Right renal cortex interstitium (tissue), 3 donors: ENCODE measurements around the gene MLH3. TPM values are rescaled to one million over a fixed set of nuclear protein-coding genes. Genes with fewer than 3 reads are reported as not detected.

Experiments used
- DNase-seq, 3 donors: peaks; one replicate each; pipeline ENCODE4 v3.0.0-alpha.2; 2013; ENCODE audit warnings: low read depth in 3 of 3, low spot score in 2 of 3
- polyA plus RNA-seq, 3 donors: library from polyadenylated mRNA; unstranded; fragments of 120-200 nt; gene quantifications; one replicate each; pipeline ENCODE4 v1.2.1, GENCODE V29; 2013; ENCODE audit not compliant: insufficient read length in 3 of 3

MLH3 gene
- polyA plus RNA-seq, 3 donors, result 35.7 to 37.4 (median 36.2) TPM

DNA sequence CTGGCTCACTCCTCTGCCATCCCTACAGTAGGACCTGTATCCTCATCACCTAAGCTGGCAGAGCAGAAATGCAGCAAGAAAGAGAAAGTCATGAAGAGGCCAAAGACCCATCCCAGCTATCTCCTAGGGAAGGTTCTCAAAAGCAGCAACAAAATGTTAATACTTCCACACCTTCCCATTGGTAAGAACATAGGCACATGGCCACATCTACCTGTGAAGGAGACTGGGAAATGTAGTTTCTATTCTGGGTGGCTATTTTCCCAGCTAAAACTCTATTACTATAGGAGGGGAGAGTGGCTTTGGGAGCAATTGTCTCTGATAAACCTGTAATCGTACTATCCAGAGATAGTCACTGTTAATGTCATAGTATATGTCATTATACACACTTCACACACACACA lies 62.3 kb downstream of the MLH3 start:
- no peak for DNase-seq

DNA sequence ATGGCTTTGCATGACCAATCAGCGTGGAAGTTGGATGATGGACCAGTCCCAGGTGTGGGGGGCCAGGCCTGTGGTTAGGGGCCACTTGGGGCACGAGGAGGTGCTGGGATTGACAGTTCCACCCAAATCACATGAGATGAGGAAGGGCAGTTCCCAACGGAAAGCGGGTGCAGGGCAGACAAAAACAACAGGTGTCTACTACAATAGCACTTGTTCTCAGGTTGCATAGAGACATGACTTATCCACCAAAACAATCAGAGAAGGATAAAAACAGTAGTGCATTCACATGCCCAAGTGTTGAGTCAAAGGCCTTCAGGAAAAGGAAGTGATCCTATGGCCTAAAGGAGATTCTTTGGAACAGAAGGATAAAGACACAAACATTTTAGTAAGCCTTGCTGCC lies 63.1 kb downstream of the MLH3 start:
- DNase-seq, result no peak

GRCh38 chr14:74985806-74986205 lies 65.5 kb downstream of the MLH3 start:
- no peak for DNase-seq

DNA sequence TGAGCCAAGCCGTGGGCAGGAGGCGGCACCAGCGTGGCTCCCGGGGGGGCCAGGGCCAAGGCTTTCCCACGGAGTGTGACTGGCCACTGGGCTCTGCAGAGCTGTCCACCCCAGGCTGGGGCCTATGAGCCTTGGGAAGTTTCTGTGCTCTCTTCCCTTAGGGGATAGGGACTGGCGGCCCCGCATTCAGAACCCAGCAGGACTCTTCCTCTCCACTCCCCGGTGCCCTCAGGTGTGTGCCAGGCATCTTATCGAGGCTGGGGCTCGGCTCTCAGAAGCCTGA lies 66.3 kb downstream of the MLH3 start:
- DNase-seq, result no peak

GRCh38 chr14:74984236-74985027 lies 66.8 kb downstream of the MLH3 start:
- no peak for DNase-seq

DNA sequence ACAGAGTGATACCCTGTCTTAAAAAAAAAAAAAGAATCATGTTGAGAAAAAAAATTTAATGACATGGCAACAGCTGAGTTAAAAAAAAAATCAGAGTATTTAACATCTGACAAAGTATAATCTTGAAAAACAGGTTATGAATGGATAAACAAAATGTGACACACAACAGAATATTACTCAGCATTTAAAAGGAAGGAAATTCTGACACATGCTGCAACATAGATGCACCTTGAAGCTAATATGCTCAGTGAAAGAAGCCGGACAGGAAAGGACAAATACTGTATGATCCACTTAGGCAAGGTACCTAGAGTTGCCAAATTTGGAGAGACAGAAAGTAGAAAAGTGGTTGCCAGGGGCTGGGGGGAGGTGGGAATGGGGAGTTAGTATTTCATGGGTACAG lies 67.9 kb downstream of the MLH3 start:
- DNase-seq, result no peak

DNA sequence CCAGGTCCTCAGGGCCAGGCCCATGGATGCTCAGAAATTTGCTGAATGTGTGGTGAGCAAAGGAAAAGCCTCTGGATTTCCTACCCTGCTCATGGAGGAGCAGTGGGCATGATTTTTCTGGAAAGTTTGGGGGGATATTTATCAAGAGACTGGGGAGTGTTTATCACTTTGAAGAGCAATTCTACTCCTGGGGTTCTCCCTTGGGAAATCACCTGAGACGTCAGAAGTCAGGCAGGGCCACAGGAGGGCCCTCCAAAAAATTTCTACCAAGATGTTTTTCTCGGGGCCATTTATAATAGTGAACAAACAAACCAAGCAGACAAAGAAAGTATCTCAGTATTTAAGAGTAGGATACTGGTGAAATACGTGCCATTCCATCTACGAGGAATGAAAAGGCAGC lies 68.6 kb downstream of the MLH3 start:
- DNase-seq, result no peak

DNA sequence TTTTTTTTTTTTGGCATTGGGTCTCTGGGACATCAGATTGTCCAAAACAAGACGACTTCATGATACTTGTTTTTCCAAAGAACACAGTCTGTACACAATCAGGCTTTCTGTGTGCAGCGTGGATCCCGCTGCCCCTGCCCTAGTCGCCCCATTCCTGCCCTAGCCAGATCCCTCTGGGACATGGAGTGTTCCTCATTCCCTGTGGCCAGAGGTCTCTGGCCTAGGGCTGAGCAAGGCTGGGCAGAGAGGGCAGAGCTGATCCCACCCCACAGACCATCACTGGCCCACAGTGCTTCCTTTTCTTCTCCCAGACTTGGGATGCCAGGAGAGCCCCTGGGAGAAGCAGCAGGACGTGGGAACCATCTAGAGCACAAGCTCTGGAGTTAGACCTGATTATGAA lies 69.4 kb downstream of the MLH3 start:
- DNase-seq, result no peak

- DNase-seq, result no peak
Observed at GRCh38 chr14:74981462-74981782, 69.8 kb downstream of the MLH3 start.

- DNase-seq, result no peak
Observed at GRCh38 chr14:74980731-74981461, 70.4 kb downstream of the MLH3 start.

GRCh38 chr14:74980398-74980730 lies 70.9 kb downstream of the MLH3 start:
- no peak for DNase-seq

DNA sequence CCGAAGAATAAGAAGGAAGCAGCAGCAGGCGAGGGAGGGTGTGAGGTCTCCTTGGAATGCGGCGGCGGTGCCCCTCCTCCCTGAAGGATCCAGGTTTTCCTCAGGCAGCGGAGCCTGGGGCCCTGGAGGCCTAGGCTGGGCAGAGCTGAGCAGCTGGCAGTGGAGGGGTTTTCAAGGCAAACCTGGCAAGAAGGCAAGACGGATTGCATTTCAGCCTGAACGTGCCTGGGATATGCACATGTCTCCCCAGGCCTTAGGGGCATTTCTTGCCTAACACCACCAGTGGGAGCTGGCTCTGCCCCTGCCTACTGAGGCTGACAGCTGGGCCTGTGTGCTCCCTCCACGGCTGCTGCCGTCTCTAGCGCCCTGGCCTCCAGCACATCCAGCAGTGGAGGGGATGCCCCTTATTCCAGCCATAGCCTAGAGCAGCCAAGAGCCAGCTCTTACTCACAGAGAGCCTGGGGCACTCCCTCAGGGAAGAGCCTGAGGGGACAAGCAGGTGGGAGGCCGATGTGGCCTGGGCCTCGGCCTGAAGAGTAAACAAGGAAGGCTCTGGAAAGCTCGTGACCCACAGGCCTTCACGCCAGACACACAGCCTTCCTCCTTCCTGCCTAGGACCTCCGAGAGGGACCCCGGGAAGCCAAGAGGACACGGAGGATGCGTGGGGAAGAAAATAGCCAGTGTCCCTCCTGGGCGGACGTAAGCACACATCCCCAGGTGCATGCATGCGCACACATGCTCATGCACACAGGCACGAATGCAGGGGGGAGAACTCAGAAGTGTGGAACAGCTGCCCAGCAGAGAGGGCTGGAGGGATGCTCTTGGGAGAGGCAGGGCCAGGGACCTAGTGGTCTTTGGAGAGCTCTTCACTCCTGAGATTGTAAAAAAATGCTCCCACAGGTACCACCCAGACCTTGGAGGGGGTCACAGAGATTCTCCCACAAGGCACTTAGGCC lies 71.5 kb downstream of the MLH3 start:
- no peak for DNase-seq

DNA sequence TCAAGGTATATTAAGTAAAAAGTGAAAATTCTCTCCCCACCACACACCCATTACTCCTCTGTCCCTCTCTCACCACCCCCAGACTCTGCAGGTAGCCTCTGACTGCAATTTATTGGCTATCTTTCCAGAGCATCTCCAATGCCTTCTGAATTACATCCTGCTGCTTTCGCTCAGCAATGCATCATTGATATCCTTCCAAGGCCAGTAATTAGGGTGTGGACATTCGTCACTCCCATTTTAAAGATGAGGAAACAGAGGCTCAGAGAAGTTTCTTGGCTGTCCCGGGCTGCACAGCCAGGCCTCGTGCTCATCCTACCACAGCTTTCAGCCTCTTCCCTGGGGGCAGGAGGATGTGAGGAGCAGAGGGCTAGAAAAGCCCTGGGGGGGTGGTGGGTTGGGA lies 72.2 kb downstream of the MLH3 start:
- no peak for DNase-seq

DNA sequence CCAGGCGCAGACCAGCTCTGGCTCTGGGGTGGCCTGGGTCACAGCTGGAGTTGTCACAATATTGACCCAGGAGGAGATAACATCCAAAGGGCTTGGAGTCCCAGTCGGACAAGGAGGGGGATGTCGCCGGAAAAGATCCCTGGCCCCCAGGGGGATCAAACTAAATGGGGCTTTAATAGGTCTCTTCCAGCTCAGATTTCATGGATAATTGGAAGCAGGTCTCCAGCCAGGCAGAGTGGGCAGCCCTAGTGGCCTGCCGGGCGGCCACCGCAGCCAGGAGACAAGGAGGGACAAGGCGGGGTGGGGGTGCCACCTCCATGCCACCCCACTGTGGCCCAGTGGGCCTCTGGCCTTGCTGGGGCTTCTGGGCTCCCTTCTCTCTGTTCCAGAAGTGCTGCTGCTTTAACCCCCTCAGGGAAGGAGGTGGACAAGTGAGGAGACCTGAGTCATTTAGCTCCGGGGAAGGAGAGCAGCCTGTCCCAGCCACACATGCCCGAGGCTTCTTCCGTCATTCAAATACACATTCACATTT lies 72.8 kb downstream of the MLH3 start:
- no peak for DNase-seq

DNA sequence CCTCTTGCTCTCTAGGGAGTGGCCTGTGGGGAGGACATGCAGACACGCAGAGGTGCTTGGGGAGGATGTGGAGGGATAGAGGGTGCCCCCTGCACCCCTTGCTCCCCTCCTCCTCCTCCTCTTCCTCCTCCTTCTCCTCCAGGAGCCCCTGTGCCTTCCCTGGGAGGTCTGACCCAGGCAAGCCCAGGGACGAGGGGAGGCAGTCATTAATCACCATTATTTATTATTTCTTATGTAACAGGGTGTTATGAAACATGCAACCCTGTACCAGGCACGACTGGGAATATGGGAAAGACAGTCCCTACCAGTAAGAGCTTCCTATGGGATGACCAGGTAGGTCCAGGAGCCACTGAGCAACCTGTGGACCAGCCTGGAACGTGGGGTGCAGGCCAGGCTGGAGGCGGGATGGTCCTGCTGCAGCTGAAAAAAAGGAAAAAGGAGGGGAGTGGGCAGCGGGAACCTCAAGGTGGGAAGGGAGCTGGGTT lies 73.3 kb downstream of the MLH3 start:
- no peak for DNase-seq

- DNase-seq, result no peak
Observed at GRCh38 chr14:74977164-74977900, 73.9 kb downstream of the MLH3 start.

DNA sequence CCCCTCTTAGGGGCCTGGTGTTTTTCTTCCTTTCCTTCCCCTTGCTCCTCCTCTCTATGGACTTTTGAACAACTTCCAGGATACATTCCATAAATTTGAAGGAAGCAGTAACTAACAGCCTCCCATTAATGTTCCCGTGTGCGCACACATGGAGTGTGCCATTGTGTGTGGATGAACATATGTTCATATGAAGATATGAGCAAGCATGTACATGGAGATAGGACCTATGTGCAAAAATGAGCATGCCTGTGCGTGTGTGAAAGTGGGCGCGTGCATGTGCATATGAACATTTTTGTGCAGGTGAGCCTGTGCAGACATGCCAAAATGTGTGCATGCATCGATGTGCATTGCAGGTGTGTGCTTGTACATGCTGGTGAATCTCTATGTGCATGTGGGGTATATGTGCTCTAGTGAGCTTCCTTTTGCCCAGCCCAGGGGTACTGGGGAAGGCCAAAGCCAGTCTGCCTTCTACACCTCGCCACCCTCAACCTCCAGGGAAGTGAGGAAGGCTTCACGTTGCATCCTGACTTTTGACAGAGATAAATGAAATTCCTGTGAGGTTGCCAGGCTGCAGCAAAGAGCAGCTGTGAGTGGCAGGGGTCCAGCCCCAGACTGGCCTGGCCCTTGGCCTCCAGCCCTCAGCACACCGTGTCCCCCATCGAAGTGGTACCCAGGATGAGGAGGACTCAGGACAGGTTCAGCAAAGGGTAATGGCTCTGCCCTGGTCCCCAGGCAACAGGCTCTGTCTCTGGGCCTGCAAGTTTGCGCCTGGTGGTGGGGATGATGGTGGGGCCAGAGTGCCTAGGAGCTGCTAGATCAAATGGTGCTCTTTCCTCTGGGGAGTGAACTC lies 74.8 kb downstream of the MLH3 start:
- no peak for DNase-seq

GRCh38 chr14:74975059-74975810 lies 76.0 kb downstream of the MLH3 start:
- DNase-seq, result no peak
